GM19395 (cell line): ENCODE measurements around the gene GPRC5A.
A peak's percentile ranks its signal among the peaks of the same experiment; 100 is the strongest.

Source experiments
- ATAC-seq: cut with Tn5 transposase; IDR thresholded peaks from one replicate; pipeline ENCODE4 v1.9.1; 2021; ENCODE audit warnings: mild to moderate bottlenecking, moderate library complexity; ENCODE audit not compliant: unreplicated experiment

Gene GPRC5A

DNA sequence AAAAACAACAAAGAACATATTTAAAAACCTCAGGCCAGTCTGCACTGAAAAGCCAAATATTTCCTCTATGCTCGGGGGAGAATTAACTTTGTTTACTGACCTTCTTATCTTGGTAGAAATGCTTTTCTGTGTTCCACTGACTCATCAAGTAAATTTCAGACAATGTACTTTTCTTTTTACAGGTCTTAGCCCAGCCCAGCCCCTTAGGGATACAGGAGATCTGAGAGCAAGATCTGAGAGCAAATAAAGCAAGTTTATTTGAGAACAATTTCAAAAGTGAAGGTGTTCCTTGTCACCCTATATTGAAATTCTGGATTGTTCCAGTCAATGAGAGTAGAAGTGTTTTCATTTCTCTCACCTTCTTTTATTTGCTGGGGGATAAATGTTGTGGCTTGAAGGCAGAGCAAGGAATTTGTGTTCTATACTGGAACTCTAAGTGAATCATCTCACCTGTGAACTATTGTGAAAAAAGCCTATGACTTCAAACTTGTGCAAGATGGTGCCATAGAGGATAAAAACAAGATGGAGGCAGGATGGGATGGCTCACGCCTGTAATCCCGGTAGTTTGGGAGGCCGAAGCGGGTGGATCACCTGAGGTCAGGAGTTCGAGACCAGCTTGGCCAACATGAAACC, 7.9 kb upstream of the GPRC5A start:
- no peak for ATAC-seq

DNA sequence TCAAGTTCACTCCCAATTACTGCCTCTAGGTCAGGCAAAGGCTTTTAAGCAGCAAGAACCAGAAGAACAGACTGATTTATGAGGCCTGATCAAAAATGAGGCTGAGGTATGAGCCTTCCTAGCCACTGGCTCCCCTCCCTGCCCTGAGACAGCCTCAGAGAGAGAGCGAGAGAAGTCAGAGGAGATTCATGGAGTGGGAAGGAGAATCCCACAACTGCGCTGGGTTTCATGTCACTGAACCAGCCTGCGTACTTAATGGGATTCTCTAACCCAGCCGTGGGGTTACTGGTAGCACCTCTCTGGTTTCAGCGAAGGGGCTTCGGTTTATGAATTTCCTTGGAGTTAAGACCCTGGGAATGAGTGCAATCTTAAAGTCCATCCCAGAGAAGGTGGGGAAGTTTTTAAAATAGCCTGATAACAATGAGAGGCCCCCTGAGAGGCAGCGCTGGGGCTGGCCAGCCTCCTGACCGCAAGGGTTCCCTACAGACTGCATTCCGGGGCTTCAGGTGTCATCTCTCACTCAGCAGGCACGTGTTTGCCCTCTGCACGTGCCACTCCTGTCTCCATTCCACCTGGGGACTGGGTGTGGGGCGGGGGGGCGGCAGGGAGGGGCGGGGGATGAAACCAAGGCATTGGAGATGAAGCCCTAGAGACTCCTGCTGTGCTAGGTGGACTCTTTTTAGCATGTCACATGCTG, 6.1 kb upstream of the GPRC5A start:
- ATAC-seq, result no peak

DNA sequence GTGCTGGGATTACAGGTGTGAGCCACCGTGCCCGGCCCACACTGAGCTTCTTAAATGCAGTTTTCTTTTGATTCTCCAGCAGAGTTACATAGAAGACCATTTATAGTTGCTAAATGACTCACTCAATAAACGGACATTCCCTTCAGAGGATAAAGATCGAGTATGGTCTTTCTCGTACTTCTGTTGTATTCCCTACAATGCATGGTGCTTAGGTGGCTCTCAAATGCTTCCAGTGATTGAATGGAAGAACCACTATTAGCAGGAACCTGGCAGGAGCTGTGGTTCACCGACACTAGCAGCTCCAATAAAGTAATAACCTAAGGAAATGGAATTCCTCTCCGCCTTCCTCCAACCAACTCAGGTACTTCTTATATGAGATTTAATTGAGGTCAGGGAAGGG, 3.9 kb upstream of the GPRC5A start:
- no peak for ATAC-seq

DNA sequence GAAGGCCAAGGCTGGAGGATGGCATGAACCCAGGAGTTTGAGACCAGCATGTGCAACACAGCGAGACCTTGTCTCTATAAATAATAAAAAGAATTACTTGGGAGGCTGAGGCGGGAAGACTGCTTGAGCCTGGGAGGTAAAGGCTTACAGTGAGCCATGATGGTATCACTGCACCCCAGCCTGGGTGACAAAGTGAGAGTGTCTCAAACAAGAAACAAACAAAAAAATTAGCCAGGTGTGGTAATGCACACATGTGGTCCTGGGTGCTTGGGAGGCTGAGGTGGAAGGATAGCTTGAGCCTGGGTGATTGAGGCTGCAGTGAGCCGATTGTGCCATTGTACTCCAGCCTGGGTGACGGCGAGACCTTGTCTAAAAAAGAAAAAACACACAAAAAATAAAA, 1.7 kb upstream of the GPRC5A start:
- no peak for ATAC-seq

DNA sequence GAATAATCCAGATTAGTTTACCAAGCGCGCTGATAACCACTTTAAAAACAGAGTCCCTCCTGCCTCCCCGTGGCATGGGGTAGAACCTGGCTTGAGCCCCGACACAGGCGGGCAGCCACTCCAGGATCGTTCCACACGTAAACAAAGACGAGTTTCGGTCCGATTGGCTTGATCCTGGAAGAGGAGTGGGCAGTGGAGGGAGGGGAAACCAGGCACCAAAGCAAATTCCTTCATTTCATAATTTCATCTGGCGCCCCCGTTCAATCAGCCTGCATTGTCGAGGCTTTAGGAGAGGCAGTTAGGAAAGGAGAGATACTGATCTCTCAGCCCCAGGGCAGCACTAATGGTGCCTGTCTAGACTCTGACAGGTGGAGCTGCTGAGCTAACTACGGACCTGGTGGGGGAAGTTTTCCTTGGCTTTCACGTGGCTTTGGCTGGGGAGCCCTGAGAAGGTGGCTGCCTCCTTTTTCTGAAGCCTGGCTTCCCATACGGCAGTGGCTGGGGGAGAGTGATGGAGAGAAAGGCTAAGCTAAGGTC, 751 bp upstream of the GPRC5A start:
- no peak for ATAC-seq

DNA sequence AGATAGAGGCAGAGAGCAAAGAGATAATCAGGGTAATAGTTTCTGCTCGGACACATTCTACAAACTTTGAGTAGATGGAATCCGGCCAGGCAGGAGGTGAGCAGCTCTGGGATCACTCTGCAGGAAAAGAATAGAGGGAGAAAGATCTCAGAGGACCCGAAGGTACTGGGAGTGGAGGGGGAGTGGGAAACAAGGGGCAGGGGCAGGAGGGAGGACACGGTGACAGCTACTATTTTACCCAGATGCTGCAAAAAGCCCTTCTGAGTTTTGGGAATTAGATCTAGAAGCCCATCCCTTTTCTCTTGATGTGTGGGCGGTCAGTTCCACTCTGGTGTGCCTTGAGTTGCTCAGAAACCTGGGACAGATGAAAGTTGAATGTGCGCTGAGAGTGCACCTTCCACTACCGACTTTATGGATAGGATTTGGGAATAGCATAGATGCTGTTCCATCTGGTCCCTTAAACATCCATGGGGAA, 556 bp downstream of the GPRC5A start:
- ATAC-seq, result no peak

DNA sequence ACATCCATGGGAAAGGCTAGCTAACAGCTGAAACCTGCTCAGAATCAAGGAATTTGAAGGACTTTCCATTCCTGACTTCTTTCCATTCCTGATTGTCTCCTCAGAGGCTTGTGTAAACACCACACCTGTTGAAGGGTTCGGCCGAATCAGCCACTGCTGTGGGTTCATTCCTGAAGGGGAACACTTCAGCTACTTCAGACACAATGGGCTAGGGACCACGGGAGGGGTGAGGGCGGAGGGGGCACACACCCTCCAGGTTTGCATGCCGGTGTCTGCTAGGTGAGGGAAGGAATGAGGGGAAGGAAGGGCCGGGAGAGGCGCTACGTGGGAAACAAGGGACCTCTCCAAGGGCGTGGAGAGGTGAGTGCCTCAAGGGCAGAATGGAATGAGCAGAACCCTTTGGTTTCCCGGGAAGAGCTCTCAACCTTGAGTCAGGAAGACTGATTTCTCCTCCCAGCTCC, 1.3 kb downstream of the GPRC5A start:
- no peak for ATAC-seq

DNA sequence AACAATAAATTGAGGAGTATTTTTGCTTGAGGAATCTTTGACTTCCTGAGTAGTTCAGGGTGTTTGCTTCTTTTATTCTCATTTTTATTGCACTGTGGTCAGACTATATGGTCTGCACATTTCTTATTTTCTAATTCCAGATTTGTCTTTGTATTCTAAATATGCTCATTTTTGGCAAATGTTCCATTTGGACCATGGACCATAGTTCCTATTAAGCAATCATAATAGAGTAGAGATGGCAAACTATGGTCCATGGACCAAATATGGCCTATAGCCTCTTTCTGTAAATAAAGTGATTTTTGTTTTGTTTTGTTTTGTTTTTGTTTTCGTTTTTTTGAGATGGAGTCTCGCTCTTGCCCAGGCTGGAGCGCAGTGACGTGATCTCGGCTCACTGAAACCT, 2.1 kb downstream of the GPRC5A start:
- ATAC-seq, result no peak

DNA sequence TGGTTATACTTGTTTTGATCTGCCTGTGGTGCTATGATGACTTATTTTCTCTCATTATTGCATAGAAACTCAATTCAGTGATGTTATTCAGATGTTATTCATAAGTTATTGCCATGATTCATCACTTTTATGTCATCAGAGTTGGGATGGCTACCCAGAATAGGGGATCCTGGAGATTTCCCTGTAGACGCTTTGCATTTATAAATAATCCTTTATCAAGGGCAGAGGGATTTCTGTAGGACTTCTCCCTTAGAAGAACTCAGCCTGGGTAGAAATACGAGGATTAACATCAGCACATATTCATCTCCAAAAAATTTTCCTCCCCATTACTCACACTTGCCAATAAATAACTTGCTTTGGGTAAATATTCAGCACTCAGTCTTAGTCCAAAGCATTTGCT, 4.9 kb downstream of the GPRC5A start:
- ATAC-seq, result no peak

DNA sequence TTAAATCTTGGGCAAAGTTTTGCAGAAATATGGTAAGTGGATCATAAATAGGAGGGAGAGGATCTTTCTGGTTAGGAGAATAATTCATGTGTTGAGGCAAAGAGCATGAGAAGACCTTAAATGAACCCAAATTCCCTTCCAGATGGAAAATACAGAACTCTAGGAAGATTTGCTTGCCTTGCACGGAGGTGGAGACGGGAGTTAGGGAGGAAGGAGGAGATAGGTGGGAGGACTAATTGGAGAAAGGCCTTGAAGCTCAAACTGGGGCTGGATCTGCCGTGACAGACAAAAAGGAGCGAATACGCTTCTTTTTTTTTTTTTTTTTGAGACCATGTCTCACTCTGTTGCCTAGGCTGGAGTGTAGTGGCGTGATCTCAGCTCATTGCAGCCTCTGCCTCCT, 5.9 kb downstream of the GPRC5A start:
- ATAC-seq, result no peak

DNA sequence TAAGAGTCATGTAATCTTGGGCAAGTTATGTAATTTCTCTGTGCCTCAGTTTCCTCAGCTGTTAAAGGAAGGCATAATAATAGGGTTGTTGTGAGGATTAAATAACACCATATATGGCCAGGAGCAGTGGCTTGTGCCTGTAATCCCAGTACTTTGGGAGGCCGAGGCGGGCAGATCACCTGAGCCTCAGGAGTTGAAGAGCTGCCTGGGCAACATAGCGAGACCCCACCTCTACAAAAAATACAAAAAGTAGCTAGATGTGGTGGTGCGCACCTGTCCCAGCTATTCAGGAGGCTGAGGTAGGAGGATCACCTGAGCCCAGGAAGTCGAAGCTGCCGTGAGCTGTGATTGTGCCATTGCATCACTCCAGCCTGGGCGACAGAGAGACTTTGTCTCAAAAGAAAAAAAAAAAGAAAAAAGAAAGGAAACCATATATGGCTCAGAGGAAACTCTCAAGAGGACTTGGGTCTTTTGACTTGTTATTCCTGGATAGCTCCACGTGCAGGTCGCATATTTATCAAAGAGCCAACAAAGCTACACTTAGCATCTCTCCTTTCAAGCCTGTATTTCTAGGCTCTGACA, 6.9 kb downstream of the GPRC5A start:
- ATAC-seq, result no peak

DNA sequence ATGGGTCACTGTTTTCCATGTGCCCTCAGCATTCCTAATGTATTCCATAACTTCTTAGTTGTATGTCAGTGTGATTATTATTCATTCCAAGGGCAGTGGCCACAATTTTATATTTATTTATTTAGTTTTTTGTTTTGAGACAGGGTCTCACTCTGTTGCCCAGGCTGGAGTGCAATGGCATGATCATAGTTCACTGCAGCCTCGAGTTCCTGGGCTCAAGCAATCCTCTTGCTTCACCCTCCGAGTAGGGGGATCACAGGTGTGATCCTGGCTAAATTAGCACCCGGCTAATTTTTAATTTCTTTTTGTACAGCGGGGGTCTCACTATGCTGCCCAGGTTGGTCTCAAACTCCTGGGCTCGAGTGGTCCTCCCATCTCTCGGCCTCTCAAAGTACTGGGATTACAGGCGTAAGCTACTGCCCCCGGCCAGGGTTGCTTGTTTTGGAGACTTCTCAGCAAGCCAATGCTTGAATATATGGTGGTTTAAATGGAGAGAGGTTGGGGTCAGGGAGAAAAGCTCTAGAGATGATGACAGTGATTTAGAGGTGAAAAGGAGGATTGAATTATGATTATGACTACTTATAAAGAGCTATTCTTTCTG, 7.6 kb downstream of the GPRC5A start:
- ATAC-seq, result no peak

DNA sequence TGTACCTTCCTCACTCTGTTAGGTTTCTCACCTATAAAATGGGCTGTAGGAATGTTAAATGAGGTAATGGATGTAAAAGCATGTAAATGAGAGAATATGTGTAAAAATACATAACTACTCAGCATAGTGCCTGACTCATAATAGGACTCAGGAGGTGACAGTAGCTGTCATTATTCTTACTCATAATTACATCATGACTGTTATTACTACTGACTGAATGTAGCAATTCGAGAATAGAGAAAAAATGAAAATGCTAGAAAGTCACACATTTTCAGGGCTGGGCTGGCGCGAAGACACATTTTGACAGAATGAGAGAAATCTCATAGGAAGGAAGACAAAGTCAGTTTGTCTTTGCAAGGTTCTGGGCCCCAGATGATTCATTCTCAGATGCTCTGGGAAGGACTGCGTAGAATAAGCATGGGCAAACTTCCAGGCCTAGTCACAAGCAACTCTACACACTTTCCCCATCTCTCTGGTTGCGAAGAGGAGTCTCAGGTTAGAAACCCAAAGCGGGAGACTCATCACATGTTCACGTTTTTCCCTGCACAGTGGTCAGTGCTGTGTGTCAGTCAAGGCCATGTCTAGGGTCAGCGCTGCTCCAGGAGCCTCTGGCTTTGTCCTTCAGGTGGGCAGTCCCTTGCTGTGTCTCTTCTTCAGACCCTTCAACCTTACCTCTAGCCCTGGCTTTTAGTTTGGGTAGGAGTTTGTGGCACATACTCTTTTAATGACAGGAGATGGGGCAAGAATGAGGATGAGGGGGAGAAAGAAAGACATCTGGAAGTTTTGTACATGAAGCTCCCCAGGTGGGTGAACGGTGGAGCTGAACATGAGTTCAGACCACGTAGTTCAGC, 8.4 kb downstream of the GPRC5A start:
- peak; percentile 76 for ATAC-seq

DNA sequence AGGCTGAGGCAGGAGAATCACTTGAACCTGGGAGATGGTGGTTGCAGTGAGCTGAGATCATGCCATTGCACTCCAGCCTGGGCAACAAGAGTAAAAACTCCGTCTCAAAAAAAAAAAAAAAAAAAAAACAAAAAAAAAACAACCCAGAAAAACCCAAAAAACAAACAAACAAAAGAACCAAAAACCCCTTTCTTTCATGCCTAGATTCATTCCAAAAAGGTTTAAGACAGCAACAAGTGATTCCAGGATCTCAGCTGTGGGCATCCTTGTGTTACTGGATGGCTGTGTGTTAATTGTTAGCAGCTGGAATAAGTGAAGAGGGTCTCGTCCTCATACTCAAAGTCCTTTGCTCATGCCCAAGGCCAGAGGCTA, 9.4 kb downstream of the GPRC5A start:
- no peak for ATAC-seq

DNA sequence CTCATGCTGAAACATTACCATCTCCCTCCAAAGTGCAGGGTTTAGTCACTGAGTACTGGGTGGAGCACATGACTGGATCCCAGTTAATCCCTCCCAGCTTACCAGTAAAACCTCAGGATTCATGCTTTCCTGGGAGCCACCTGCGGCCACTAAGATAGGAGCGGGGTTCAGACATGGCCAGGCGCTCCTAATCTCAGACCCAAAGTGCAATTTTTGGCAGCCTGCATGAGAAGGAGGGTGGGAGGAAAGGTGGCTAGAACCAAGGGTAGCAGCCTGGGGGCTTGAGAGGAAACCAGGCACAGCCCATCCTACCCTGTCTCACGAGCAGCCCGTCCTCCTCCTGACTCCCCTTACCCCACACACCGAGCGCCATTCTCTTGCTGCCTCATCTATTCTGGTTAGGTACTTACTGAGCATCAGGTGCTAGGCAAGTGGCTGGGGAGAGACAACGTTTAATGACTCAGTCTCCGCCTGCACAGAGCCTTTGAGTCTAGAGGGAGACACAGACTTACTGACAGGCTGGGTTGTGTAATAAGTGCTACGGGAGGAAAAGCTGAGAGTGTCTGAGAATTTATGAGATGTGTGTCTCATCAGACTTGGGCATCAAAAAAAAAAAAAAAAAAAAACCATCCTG, 9.9 kb downstream of the GPRC5A start:
- no peak for ATAC-seq

DNA sequence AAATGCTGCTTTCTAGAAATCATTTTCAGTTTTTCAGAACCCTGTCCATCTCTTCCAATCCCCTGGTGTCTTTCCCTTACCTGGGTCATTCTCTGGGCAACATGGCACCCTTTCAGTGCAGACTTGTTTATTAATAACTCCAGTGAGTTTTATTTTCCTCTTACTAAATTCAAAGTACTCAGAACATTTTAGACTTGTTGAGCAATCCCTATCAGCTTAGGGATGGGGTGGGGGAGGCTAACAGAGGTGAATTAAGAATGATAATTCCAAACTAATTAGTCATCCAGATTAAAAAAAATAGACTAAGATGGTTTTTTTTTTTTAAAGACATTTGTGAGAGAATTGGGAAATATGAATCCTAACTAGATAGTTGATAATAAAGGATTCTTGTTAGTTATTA, 10.7 kb downstream of the GPRC5A start:
- no peak for ATAC-seq

DNA sequence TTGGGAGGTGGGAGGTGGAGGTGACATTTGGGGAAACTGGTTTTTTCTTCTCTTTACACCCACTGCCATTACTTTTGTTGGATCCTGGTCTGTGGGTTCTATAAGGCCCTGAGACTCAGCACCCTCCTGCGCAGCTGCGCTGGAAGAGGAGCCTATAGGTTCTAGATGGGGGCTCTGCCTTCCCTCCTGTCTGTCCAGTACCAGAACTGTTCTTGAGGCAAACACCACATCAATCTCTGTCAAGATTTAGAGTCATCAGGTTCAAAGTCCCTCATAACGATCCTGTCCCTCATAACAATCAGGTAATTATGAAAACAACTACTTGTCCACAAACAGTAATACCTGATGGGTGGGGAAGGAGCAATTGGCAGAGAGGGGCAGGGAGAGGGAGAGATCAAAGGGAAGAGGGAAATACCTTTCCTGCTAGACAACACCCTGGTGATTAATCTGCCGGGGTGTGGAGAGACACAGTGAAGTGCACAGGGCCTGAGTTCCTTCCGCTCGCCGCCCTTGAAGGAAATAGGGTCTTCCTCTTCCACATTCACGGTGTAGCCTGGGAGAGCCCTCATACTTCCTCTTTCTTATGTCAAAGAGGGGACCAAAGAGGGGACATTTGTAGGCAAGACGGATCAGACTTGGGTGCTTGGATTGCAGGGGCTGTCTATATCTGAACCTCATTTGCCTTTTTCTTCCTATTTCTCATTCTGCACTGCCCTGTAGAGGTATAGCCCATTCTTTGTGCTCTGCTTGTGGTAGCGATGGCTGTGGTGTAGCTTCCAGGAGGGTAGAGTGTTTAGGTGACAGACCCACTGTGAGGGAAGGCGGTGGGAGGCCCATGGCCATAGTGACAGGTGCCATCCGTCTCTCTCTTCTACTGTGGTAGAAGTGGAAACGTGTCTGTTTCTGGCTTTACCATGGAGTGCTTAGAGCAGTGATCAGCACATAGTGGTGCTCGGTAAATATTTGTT, 12.6 kb downstream of the GPRC5A start:
- ATAC-seq, result no peak

DNA sequence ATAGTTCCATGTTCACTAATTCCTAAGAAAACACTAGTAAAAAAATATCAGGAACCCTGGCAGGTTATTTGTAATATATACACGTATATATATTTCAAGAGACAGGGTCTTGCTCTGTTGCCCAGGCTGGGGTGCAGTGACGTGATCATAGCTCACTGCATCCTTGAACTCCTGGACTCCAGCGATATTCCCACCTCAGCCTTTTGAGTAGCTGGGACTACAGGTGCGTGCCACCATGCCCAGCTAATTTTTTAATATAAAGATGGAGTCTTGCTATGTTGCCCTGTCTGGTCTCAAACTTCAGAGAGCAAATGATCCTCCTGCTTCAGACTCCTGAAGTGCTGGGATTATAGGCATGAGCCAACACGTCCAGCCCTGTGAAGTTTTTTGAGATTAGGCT, 16.2 kb downstream of the GPRC5A start:
- ATAC-seq, result no peak

DNA sequence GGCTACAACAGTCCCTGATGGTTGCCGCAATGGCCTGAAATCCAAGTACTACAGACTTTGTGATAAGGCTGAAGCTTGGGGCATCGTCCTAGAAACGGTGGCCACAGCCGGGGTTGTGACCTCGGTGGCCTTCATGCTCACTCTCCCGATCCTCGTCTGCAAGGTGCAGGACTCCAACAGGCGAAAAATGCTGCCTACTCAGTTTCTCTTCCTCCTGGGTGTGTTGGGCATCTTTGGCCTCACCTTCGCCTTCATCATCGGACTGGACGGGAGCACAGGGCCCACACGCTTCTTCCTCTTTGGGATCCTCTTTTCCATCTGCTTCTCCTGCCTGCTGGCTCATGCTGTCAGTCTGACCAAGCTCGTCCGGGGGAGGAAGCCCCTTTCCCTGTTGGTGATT, 16.9 kb downstream of the GPRC5A start:
- ATAC-seq, result no peak
